Measurements from ENCODE around the gene ATP2B1.

ATP2B1 gene

GRCh38 chr12:89669197-89669596 is 39.4 kb downstream of the ATP2B1 start:
- H3K27me3 ChIP-seq (ENCODE audit: insufficient read depth, low read length, poor library complexity, severe bottlenecking) = no peaks in the 10 kb centered on the region
- no peak overlapping the region for H2AFZ ChIP-seq (ENCODE audit: low read length)
- no peaks in the 10 kb centered on the region for H3K9me3 ChIP-seq (ENCODE audit: insufficient read depth, low read depth, low read length)
- peaks cover 29% of the 10 kb centered on the region; the same call in 1 of the 2 replicates for H3K79me2 ChIP-seq (ENCODE audit: insufficient read depth, low read length)
- no peaks in the 10 kb centered on the region for H4K20me1 ChIP-seq (ENCODE audit: insufficient read depth, low read length, poor library complexity, severe bottlenecking)
- TF ChIP-seq CTCF (conservative IDR thresholded peaks at IDR 0.05; ENCODE audit: low read length) (no peak), EZH2phosphoT487 (IDR thresholded peaks at IDR 0.05; ENCODE audit: borderline replicate concordance) (no peak)
- no peak overlapping the region for H3K4me3 ChIP-seq (ENCODE audit: low read length, poor library complexity, severe bottlenecking)
- H3F3A ChIP-seq (ENCODE audit: low read depth) = peaks cover 1% of the 10 kb centered on the region; the same call in 1 of the 2 replicates
- no peak overlapping the region for H3K9ac ChIP-seq (ENCODE audit: low read depth, low read length, poor library complexity, severe bottlenecking)
- no peaks in the 10 kb centered on the region for H3K36me3 ChIP-seq (ENCODE audit: insufficient read depth, low read length)
- no peaks in the 10 kb centered on the region for H3K9me2 ChIP-seq (replicated peaks; ENCODE audit: low read depth, low read length)
- no peak overlapping the region for H3K4me2 ChIP-seq (ENCODE audit: low read depth, low read length, poor library complexity, severe bottlenecking)
- peaks cover 12% of the 10 kb centered on the region for H3K4me1 ChIP-seq (ENCODE audit: insufficient read depth, low read length, poor library complexity, severe bottlenecking)

GRCh38 chr12:89665556-89665955 is 43.1 kb downstream of the ATP2B1 start:
- Histone ChIP-seq H4K20me1 (ENCODE audit: insufficient read depth, low read length, poor library complexity, severe bottlenecking) (no peaks in the 10 kb centered on the region), H3K4me2 (ENCODE audit: low read depth, low read length, poor library complexity, severe bottlenecking) (no peak overlapping the region), H3F3A (ENCODE audit: low read depth) (peaks cover 3% of the 10 kb centered on the region; the same call in 1 of the 2 replicates), H2AFZ (ENCODE audit: low read length) (no peak overlapping the region), H3K27me3 (ENCODE audit: insufficient read depth, low read length, poor library complexity, severe bottlenecking) (no peaks in the 10 kb centered on the region), H3K4me3 (ENCODE audit: low read length, poor library complexity, severe bottlenecking) (no peak overlapping the region), H3K4me1 (ENCODE audit: insufficient read depth, low read length, poor library complexity, severe bottlenecking) (peaks cover 10% of the 10 kb centered on the region), H3K9me2 (replicated peaks; ENCODE audit: low read depth, low read length) (no peaks in the 10 kb centered on the region), H3K79me2 (ENCODE audit: insufficient read depth, low read length) (peaks cover 26% of the 10 kb centered on the region; the same call in 1 of the 2 replicates), H3K9me3 (ENCODE audit: insufficient read depth, low read depth, low read length) (no peaks in the 10 kb centered on the region), H3K36me3 (ENCODE audit: insufficient read depth, low read length) (no peaks in the 10 kb centered on the region), H3K9ac (ENCODE audit: low read depth, low read length, poor library complexity, severe bottlenecking) (no peak overlapping the region)
- no peak for TF ChIP-seq CTCF (conservative IDR thresholded peaks at IDR 0.05; ENCODE audit: low read length)
- no peak for TF ChIP-seq EZH2phosphoT487 (IDR thresholded peaks at IDR 0.05; ENCODE audit: borderline replicate concordance)

- Histone ChIP-seq H3K79me2 (ENCODE audit: insufficient read depth, low read length) (peaks cover 26% of the 10 kb centered on the region; the same call in 1 of the 2 replicates), H3K9ac (ENCODE audit: low read depth, low read length, poor library complexity, severe bottlenecking) (no peak overlapping the region), H3K9me2 (replicated peaks; ENCODE audit: low read depth, low read length) (no peaks in the 10 kb centered on the region), H3F3A (ENCODE audit: low read depth) (peaks cover 3% of the 10 kb centered on the region; the same call in 1 of the 2 replicates), H3K4me2 (ENCODE audit: low read depth, low read length, poor library complexity, severe bottlenecking) (no peak overlapping the region), H3K27me3 (ENCODE audit: insufficient read depth, low read length, poor library complexity, severe bottlenecking) (no peaks in the 10 kb centered on the region), H3K4me1 (ENCODE audit: insufficient read depth, low read length, poor library complexity, severe bottlenecking) (peaks cover 10% of the 10 kb centered on the region), H3K36me3 (ENCODE audit: insufficient read depth, low read length) (no peaks in the 10 kb centered on the region), H2AFZ (ENCODE audit: low read length) (no peak overlapping the region), H4K20me1 (ENCODE audit: insufficient read depth, low read length, poor library complexity, severe bottlenecking) (no peaks in the 10 kb centered on the region), H3K4me3 (ENCODE audit: low read length, poor library complexity, severe bottlenecking) (no peak overlapping the region), H3K9me3 (ENCODE audit: insufficient read depth, low read depth, low read length) (no peaks in the 10 kb centered on the region)
- TF ChIP-seq EZH2phosphoT487 (IDR thresholded peaks at IDR 0.05; ENCODE audit: borderline replicate concordance) = no peak
- TF ChIP-seq CTCF (conservative IDR thresholded peaks at IDR 0.05; ENCODE audit: low read length) = no peak
Observed at GRCh38 chr12:89664441-89664840, 44.2 kb downstream of the ATP2B1 start.
